Stimulated activated CD4-positive, alpha-beta T cell treated with anti-CD3 and anti-CD28 coated beads, Interleukin-4, amount 100 ng/mL, for 24 hours (primary cell): ENCODE data around the gene SIPA1L3.

Experiments used
- DNase-seq: peaks from one replicate; pipeline ENCODE4 v3.0.0-alpha.2; 2020

Gene SIPA1L3

GRCh38 chr19:37950471-37951175, 43.6 kb downstream of the SIPA1L3 start:
- DNase-seq, result no peak

GRCh38 chr19:37951816-37952210, 44.8 kb downstream of the SIPA1L3 start:
- DNase-seq, result no peak

GRCh38 chr19:37953171-37953917, 46.3 kb downstream of the SIPA1L3 start:
- no peak for DNase-seq

GRCh38 chr19:37953918-37954303, 46.9 kb downstream of the SIPA1L3 start:
- DNase-seq, result no peak

GRCh38 chr19:37954421-37954874, 47.4 kb downstream of the SIPA1L3 start:
- DNase-seq, result no peak

GRCh38 chr19:37955986-37956385, 49.0 kb downstream of the SIPA1L3 start:
- no peak for DNase-seq

- DNase-seq, result no peak
Observed at GRCh38 chr19:37957176-37957575, 50.2 kb downstream of the SIPA1L3 start.

- DNase-seq, result no peak
Observed at GRCh38 chr19:37959665-37960114, 52.7 kb downstream of the SIPA1L3 start.

- DNase-seq, result no peak
Observed at GRCh38 chr19:37961198-37961597, 54.2 kb downstream of the SIPA1L3 start.

- DNase-seq, result no peak
Observed at GRCh38 chr19:37963190-37963936, 56.4 kb downstream of the SIPA1L3 start.

GRCh38 chr19:37964109-37964508, 57.1 kb downstream of the SIPA1L3 start:
- DNase-seq, result no peak

- no peak for DNase-seq
Observed at GRCh38 chr19:37966211-37966661, 59.2 kb downstream of the SIPA1L3 start.

- no peak for DNase-seq
Observed at GRCh38 chr19:37966662-37967231, 59.7 kb downstream of the SIPA1L3 start.

- no peak for DNase-seq
Observed at GRCh38 chr19:37969695-37970094, 62.7 kb downstream of the SIPA1L3 start.

GRCh38 chr19:37970699-37971098, 63.7 kb downstream of the SIPA1L3 start:
- no peak for DNase-seq

- DNase-seq, result no peak
Observed at GRCh38 chr19:37972803-37973202, 65.8 kb downstream of the SIPA1L3 start.

GRCh38 chr19:37973666-37974065, 66.7 kb downstream of the SIPA1L3 start:
- no peak for DNase-seq

GRCh38 chr19:37975071-37975470, 68.1 kb downstream of the SIPA1L3 start:
- no peak for DNase-seq

GRCh38 chr19:37975596-37976515, 68.8 kb downstream of the SIPA1L3 start:
- DNase-seq, result no peak

- no peak for DNase-seq
Observed at GRCh38 chr19:37977391-37977790, 70.4 kb downstream of the SIPA1L3 start.

- no peak for DNase-seq
Observed at GRCh38 chr19:37977992-37978391, 71.0 kb downstream of the SIPA1L3 start.

GRCh38 chr19:37979547-37980082, 72.6 kb downstream of the SIPA1L3 start:
- DNase-seq, result no peak
